Psoas muscle (tissue), 8 donors: ENCODE data around the gene ZC3H10. TPM values are rescaled to one million over a fixed set of nuclear protein-coding genes. Genes with fewer than 3 reads are reported as not detected.

ENCODE experiments used
- ATAC-seq, 4 donors: fragments of 200-7000 bp; cut with Tn5 transposase; one replicate each; pipeline ENCODE4 v1.9.1; 2020; ENCODE audit warnings: moderate library complexity in 3 of 4, mild to moderate bottlenecking in 2 of 4
- DNase-seq, 2 donors: peaks; one replicate each; pipeline ENCODE4 v3.0.0-alpha.2; 2020
- H3K27ac ChIP-seq: fragments of 200-600 bp; one replicate; pipeline ENCODE4 v1.8.0; 2022
- H3K27me3 ChIP-seq, 3 donors: fragments of 200-600 bp in 1 of 3; one replicate each; pipeline versions ENCODE4 v1.6.1 to v1.8.0; 2013 to 2022; ENCODE audit warnings: low read length in 2 of 3, mild to moderate bottlenecking in 2 of 3, moderate library complexity in 1 of 3; ENCODE audit not compliant: insufficient read depth in 3 of 3
- H3K36me3 ChIP-seq, 2 donors: fragments of 200-600 bp in 1 of 2; one replicate each; pipeline versions ENCODE4 v1.6.1 to v1.8.0; 2013 to 2022; ENCODE audit warnings: low read depth in 1 of 2, mild to moderate bottlenecking in 1 of 2, moderate library complexity in 1 of 2; ENCODE audit not compliant: insufficient read depth in 1 of 2
- H3K4me1 ChIP-seq: fragments of 200-600 bp; one replicate; pipeline ENCODE4 v1.8.0; 2022
- H3K4me3 ChIP-seq: fragments of 200-600 bp; one replicate; pipeline ENCODE4 v1.8.0; 2022; ENCODE audit warnings: mild to moderate bottlenecking
- H3K9me3 ChIP-seq: fragments of 200-600 bp; one replicate; pipeline ENCODE4 v1.8.0; 2022
- WGBS, 3 donors: extraction: QIAGEN DNeasy Blood & Tissue Kit; methylation state at CpG; one replicate each; pipeline versions ENCODE4 v1.1.6 to v1.1.7; 2013; 5-methylcytosine and 5-hydroxymethylcytosine counted together
- intact Hi-C, 2 donors: fragments of 100-400 bp; cut with DNase I; formaldehyde crosslinking; loops; one replicate each; pipeline versions ENCODE4 v1.11.0 to v1.14.2; 2022
- polyA plus RNA-seq, 3 donors: library from polyadenylated mRNA; stranded (reverse); fragments of 200-250 nt; gene quantifications; one replicate each; pipeline ENCODE4 v1.2.3, GENCODE V29; 2013
- total RNA-seq, 4 donors: library from RNA; stranded (reverse); fragmentation: NEBNext Ultra II Directional in 2 of 4; extraction: Animal tissue kit (Norgen Biotek cat#: 25700) in 2 of 4; gene quantifications; one replicate each; pipeline versions ENCODE4 v1.2.1 to v1.2.4, GENCODE V29; 2021 to 2023
- TF ChIP-seq, protein P1 (sequence below): fragments of 200-600 bp; IDR thresholded peaks from one replicate; pipeline ENCODE4 v1.8.0; 2022; ENCODE audit warnings: antibody characterized with exemption
- donor health status: healthy with polysubstance abuse.
- donor health status: DM: no; HTN: no; CAD: no; lungs with moderate emphysema.
- donor health status: Bipolar disorder and iron deficiency.
- donor health status: healthy.
- donor health status: DM: yes; HTN: yes; CAD: no.
- donor health status: DM: no; HTN: no; CAD: no.
- donor health status: DM: no; HTN: no; CAD: no.
- donor health status: DM: yes; HTN: yes; CAD: no.

The ZC3H10 gene
- total and polyA plus RNA-seq, 7 donors: 3.5 to 10.3 (median 5.4) TPM

- TF ChIP-seq, protein P1, sequence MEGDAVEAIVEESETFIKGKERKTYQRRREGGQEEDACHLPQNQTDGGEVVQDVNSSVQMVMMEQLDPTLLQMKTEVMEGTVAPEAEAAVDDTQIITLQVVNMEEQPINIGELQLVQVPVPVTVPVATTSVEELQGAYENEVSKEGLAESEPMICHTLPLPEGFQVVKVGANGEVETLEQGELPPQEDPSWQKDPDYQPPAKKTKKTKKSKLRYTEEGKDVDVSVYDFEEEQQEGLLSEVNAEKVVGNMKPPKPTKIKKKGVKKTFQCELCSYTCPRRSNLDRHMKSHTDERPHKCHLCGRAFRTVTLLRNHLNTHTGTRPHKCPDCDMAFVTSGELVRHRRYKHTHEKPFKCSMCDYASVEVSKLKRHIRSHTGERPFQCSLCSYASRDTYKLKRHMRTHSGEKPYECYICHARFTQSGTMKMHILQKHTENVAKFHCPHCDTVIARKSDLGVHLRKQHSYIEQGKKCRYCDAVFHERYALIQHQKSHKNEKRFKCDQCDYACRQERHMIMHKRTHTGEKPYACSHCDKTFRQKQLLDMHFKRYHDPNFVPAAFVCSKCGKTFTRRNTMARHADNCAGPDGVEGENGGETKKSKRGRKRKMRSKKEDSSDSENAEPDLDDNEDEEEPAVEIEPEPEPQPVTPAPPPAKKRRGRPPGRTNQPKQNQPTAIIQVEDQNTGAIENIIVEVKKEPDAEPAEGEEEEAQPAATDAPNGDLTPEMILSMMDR: no peak
- Histone ChIP-seq H3K27ac (no peak overlapping the region), H3K4me3 (no peak overlapping the region), H3K27me3 (no peaks in the 10 kb centered on the region), H3K4me1 (peaks cover 7% of the 10 kb centered on the region), H3K9me3 (no peaks in the 10 kb centered on the region), H3K36me3 (no peaks in the 10 kb centered on the region)
- ATAC-seq (no peak), DNase-seq (no peak)
- intact Hi-C loops: loop anchor here (5.0 to 10.0 kb wide), 3 partner anchors 52 to 105 kb away; partner anchors contain the start of gene SUOX (in 1 of the 2)
- WGBS, 3 donors: 82 to 89% (median 85%) methylated on average over 4 of the region's 4 CpGs
These were observed 18.3 kb upstream of the ZC3H10 start for GRCh38 chr12:56099787-56100186.

DNA sequence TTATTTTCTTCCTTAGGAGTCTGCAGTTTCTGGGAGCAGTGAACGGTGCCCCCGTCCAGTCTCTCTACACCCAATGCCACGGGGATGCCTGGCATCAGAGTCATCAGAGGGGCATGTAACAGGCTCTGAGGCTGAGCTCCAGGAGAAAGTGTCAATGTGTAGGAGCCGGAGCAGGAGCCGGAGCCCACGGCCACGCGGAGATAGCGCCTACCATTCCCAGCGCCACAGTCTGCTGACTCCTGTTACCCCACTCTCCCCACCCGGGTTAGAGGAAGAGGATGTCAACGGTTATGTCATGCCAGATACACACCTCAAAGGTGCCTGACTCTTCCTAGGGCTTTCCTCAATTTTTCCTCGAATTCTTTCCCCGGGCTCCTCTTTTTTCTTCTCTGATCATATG is 17.0 kb upstream of the ZC3H10 start:
- Histone ChIP-seq H3K27me3 (no peaks in the 10 kb centered on the region), H3K4me1 (peaks cover 15% of the 10 kb centered on the region), H3K27ac (no peak overlapping the region), H3K9me3 (no peaks in the 10 kb centered on the region), H3K4me3 (no peak overlapping the region), H3K36me3 (peaks cover 0 to 1% of the 10 kb centered on the region in 2 donors)
- DNase-seq (peak in 1 of 2 donors; percentile 37), ATAC-seq (no peak)
- 86 to 87% (median 86%) methylated on average over 14 of the region's 14 CpGs for WGBS, 3 donors
- TF ChIP-seq, protein P1: no peak
- intact Hi-C loops: loop anchor here (5.0 to 10.0 kb wide), 3 partner anchors 54 to 106 kb away; partner anchors contain the start of gene SUOX (in 1 of the 2)

GRCh38 chr12:56102683-56103065 is 15.4 kb upstream of the ZC3H10 start:
- ATAC-seq (no peak), DNase-seq (no peak)
- H3K27me3 ChIP-seq: no peaks in the 10 kb centered on the region
- 83 to 90% (median 87%) methylated on average over 1 of the region's 1 CpG for WGBS, 3 donors
- intact Hi-C loops: loop anchor here (5.0 to 10.0 kb wide), 3 partner anchors 55 to 108 kb away; partner anchors contain the start of gene SUOX (in 1 of the 2)
- no peak overlapping the region for H3K27ac ChIP-seq
- peak overlapping the region; percentile 93 for H3K4me3 ChIP-seq
- H3K9me3 ChIP-seq: no peaks in the 10 kb centered on the region
- H3K4me1 ChIP-seq: peaks cover 20% of the 10 kb centered on the region
- TF ChIP-seq, protein P1: no peak
- H3K36me3 ChIP-seq: peaks cover 10 to 18% of the 10 kb centered on the region in 2 donors

- peak overlapping the region; percentile 93 for H3K4me3 ChIP-seq
- H3K4me1 ChIP-seq: peaks cover 20% of the 10 kb centered on the region
- intact Hi-C loops: loop anchor here (5.0 to 10.0 kb wide), 3 partner anchors 56 to 108 kb away; partner anchors contain the start of gene SUOX (in 1 of the 2)
- no peaks in the 10 kb centered on the region for H3K27me3 ChIP-seq
- H3K36me3 ChIP-seq: peaks cover 15 to 23% of the 10 kb centered on the region in 2 donors
- no peak for ATAC-seq
- TF ChIP-seq, protein P1: no peak
- 38 to 53% (median 51%) methylated on average over 6 of the region's 6 CpGs for WGBS, 3 donors
- no peak for DNase-seq
- H3K27ac ChIP-seq: peak overlapping the region; percentile 89
- H3K9me3 ChIP-seq: no peaks in the 10 kb centered on the region
These were observed 14.9 kb upstream of the ZC3H10 start for GRCh38 chr12:56103066-56103711.
